ENCODE data around the gene THSD7B. TPM values are rescaled to one million over a fixed set of nuclear protein-coding genes. Genes with fewer than 3 reads are reported as not detected.

Gene THSD7B
- total and polyA plus RNA-seq, 2 of the 13 experiments (the other 11 are each of a cell fraction or from before 2014, with no cell fraction given) = 0.02 TPM; not detected in 1

DNA sequence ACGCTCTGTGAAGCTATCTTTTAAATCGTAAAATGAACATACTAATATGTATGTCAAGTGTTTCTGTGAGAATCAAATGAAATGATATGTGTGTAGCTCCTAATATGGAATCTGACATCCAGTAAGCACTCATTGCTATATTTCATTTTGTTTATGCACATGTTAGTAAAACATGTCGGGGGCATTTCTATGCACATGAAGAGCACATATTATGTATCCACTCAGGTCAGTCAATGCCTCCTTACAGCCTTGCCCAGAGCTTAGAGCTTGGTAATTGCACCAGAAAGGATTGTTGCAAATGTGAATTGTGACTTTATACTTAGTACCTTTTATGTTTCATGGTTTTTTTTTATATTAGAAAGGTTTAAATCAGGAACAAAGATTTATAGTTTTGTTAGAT lies 735.3 kb downstream of the THSD7B start:
- Histone ChIP-seq H3K27ac (ENCODE audit: extremely low read length, insufficient read depth, low read length) (no peak overlapping the region), H3K9ac (ENCODE audit: insufficient read depth, low read depth, low read length) (no peak overlapping the region), H3K36me3 (replicated peaks in 1 of 2; ENCODE audit: control insufficient read depth in 1 of 2, insufficient read depth in 2 of 2, low read length in 2 of 2) (no peaks in the 10 kb centered on the region), H3K4me1 (ENCODE audit: insufficient read depth, low read length) (no peaks in the 10 kb centered on the region), H4K20me1 (ENCODE audit: insufficient read depth, low read length) (no peaks in the 10 kb centered on the region), H3K4me2 (ENCODE audit: low read depth, low read length) (no peak overlapping the region), H3K27me3 (ENCODE audit: control insufficient read depth in 1 of 2, insufficient read depth in 2 of 2, low read length in 2 of 2) (no peaks in the 10 kb centered on the region), H2AFZ (ENCODE audit: low read length) (no peak overlapping the region), H3K4me3 (replicated peaks in 1 of 3; ENCODE audit: insufficient read depth in 1 of 3, low read depth in 2 of 3, low read length in 3 of 3) (no peak overlapping the region), H3K9me3 (ENCODE audit: low read length) (no peaks in the 10 kb centered on the region), H3K79me2 (ENCODE audit: insufficient read depth, low read length) (no peaks in the 10 kb centered on the region)
- ChIA-PET CTCF (ENCODE audit: low intra/inter-chr PET ratio, low total read pairs) (no interaction called here), POLR2A (no interaction called here)
- in situ Hi-C loops (cut with HindIII; ENCODE audit: extremely low pct_ligation_motif_present, low pct_unique_long_range_greater_than_20kb) (no loop called here), intact Hi-C loops (cut with micrococcal nuclease; ENCODE audit: unreplicated experiment) (no loop called here)
- WGBS (ENCODE audit: low lambda C conversion rate) = 21% methylated on average over 3 of the region's 3 CpGs
- FAIRE-seq (no peak), ATAC-seq (no peak), DNase-seq (ENCODE audit: low spot score) (no peak)
- TF ChIP-seq HDAC6 (IDR thresholded peaks at IDR 0.05; ENCODE audit: low read depth, low read length) = no peak
- no peak for TF ChIP-seq ZNF30 (CRISPR knock-in tag; IDR thresholded peaks at IDR 0.05)
- TF ChIP-seq PCBP2 (optimal IDR thresholded peaks at IDR 0.05; ENCODE audit: low read depth, low read length, poor library complexity, severe bottlenecking) = no peak
- TF ChIP-seq SMAD3 (CRISPR knock-in tag; IDR thresholded peaks at IDR 0.05) = no peak
- TF ChIP-seq JUN (CRISPR knock-in tag; IDR thresholded peaks at IDR 0.05) = no peak
- no peak for TF ChIP-seq KDM3A (CRISPR knock-in tag; IDR thresholded peaks at IDR 0.05; ENCODE audit: low read depth)
- TF ChIP-seq ZNF550 (CRISPR knock-in tag; IDR thresholded peaks at IDR 0.05; ENCODE audit: borderline replicate concordance) = no peak
- TF ChIP-seq TAF15 (IDR thresholded peaks at IDR 0.05; ENCODE audit: low read depth, low read length, poor library complexity, severe bottlenecking) = no peak
- TF ChIP-seq MED8 (CRISPR knock-in tag; IDR thresholded peaks at IDR 0.05; ENCODE audit: insufficient replicate concordance) = no peak
- no peak for TF ChIP-seq TFDP1 (CRISPR knock-in tag; IDR thresholded peaks at IDR 0.05; ENCODE audit: borderline replicate concordance)
- TF ChIP-seq ZNF567 (CRISPR knock-in tag; IDR thresholded peaks at IDR 0.05; ENCODE audit: borderline replicate concordance) = no peak
- TF ChIP-seq BHLHE40 (IDR thresholded peaks at IDR 0.05; ENCODE audit: low read length) = no peak
- TF ChIP-seq MAFF (IDR thresholded peaks at IDR 0.05; ENCODE audit: low read depth, low read length) = no peak
- no peak for TF ChIP-seq JARID2 (CRISPR knock-in tag; IDR thresholded peaks at IDR 0.05; ENCODE audit: insufficient replicate concordance)
- TF ChIP-seq NCOA2 (CRISPR knock-in tag; IDR thresholded peaks at IDR 0.05) = no peak
- TF ChIP-seq ZBTB21 (CRISPR knock-in tag; IDR thresholded peaks at IDR 0.05) = no peak
- no peak for TF ChIP-seq ZNF354B (CRISPR knock-in tag; IDR thresholded peaks at IDR 0.05)
- no TSS peak for BruUV-seq (replicated peaks)

Measured in HepG2 (cell line).